Measurements from ENCODE around the gene RNASEH2A. TPM values are rescaled to one million over a fixed set of nuclear protein-coding genes. Genes with fewer than 3 reads are reported as not detected.

The RNASEH2A gene
- 7.6 and 60.4 TPM in 2 replicates for total RNA-seq

GRCh38 chr19:12806242-12807081, at the start of gene RNASEH2A:
Gene RNASEH2A, plus strand, starts transcription at chr19:12806584. Its CDS starts 90 bp downstream, at chr19:12806674.

GRCh38 chr19:12774588-12775555, 31.5 kb upstream of the RNASEH2A start, which contains the start of gene HOOK2:
Gene HOOK2, minus strand, starts transcription at chr19:12775552. Its CDS starts 103 bp downstream, at chr19:12775449.

GRCh38 chr19:12791345-12792050, 14.9 kb upstream of the RNASEH2A start, which contains the start of gene JUNB:
Gene JUNB, plus strand, starts transcription at chr19:12791486. Its CDS starts 286 bp downstream, at chr19:12791772.

GRCh38 chr19:12801466-12802266, 4.7 kb upstream of the RNASEH2A start, which contains the start of the genes PRDX2 and THSD8:
Gene PRDX2, minus strand, starts transcription at chr19:12801800. Its CDS starts 539 bp downstream, at chr19:12801261.
Gene THSD8, plus strand, starts transcription at chr19:12802069. Its CDS starts 3 bp downstream, at chr19:12802072.

GRCh38 chr19:12834566-12834943, 28.2 kb downstream of the RNASEH2A start, which contains the start of gene RTBDN:
Gene RTBDN, minus strand, starts transcription at chr19:12834579. Its CDS starts 4,600 bp downstream, at chr19:12829979.

GRCh38 chr19:12838182-12838885, 31.9 kb downstream of the RNASEH2A start, which contains the start of gene MAST1:
Gene MAST1, plus strand, starts transcription at chr19:12838515. Its CDS starts 58 bp downstream, at chr19:12838573.

Other genes starting within 250 kb of the RNASEH2A start
- 11.7 and 12.1 TPM in 2 replicates for gene ZNF490, start 195.8 kb upstream of the RNASEH2A start, total RNA-seq
- gene ZNF791, start 195.7 kb upstream of the RNASEH2A start, total RNA-seq = 11.1 and 18.6 TPM in 2 replicates
- gene MAN2B1, start 139.8 kb upstream of the RNASEH2A start, total RNA-seq = 34.5 and 56.2 TPM in 2 replicates
- gene WDR83, start 139.8 kb upstream of the RNASEH2A start, total RNA-seq = 10.6 and 14.4 TPM in 2 replicates
- 55.3 and 56.6 TPM in 2 replicates for gene DHPS, start 124.7 kb upstream of the RNASEH2A start, total RNA-seq
- gene GNG14, start 118.6 kb upstream of the RNASEH2A start, total RNA-seq = not detected in 2 replicates
- gene FBXW9, start 110.0 kb upstream of the RNASEH2A start, total RNA-seq = 4.6 and 8.3 TPM in 2 replicates
- gene TNPO2, start 82.7 kb upstream of the RNASEH2A start, total RNA-seq = 37.8 and 50.0 TPM in 2 replicates
- gene TRIR, start 71.9 kb upstream of the RNASEH2A start, total RNA-seq = 124 and 148 TPM in 2 replicates
- gene GET3, start 69.1 kb upstream of the RNASEH2A start, total RNA-seq = 93.5 and 107 TPM in 2 replicates
- 0.15 TPM in 1 of 2 replicates, not detected in the other for gene BEST2, start 54.8 kb upstream of the RNASEH2A start, total RNA-seq
- gene HOOK2, start 31.0 kb upstream of the RNASEH2A start, total RNA-seq = 24.9 and 28.0 TPM in 2 replicates
- gene JUNB, start 15.1 kb upstream of the RNASEH2A start, total RNA-seq = 81.4 and 95.3 TPM in 2 replicates
- 166 and 183 TPM in 2 replicates for gene PRDX2, start 4.8 kb upstream of the RNASEH2A start, total RNA-seq
- gene THSD8, start 4.5 kb upstream of the RNASEH2A start, total RNA-seq = 0.99 TPM in 1 of 2 replicates, not detected in the other
- gene RTBDN, start 28.0 kb downstream of the RNASEH2A start, total RNA-seq = not detected in 2 replicates
- 0.15 and 3.3 TPM in 2 replicates for gene MAST1, start 31.9 kb downstream of the RNASEH2A start, total RNA-seq
- gene DNASE2, start 74.9 kb downstream of the RNASEH2A start, total RNA-seq = 22.8 and 30.9 TPM in 2 replicates
- 0.17 TPM in 1 of 2 replicates, not detected in the other for gene KLF1, start 80.6 kb downstream of the RNASEH2A start, total RNA-seq
- 28.3 and 55.3 TPM in 2 replicates for gene GCDH, start 84.6 kb downstream of the RNASEH2A start, total RNA-seq
- gene SYCE2, start 112.7 kb downstream of the RNASEH2A start, total RNA-seq = 0.15 TPM in 1 of 2 replicates, not detected in the other
- 46.3 and 80.1 TPM in 2 replicates for gene FARSA, start 127.1 kb downstream of the RNASEH2A start, total RNA-seq
- gene CALR, start 132.0 kb downstream of the RNASEH2A start, total RNA-seq = 1,350 and 1,500 TPM in 2 replicates
- gene RAD23A, start 139.3 kb downstream of the RNASEH2A start, total RNA-seq = 64.9 and 86.2 TPM in 2 replicates
- gene GADD45GIP1, start 150.6 kb downstream of the RNASEH2A start, total RNA-seq = 22.7 and 24.0 TPM in 2 replicates
- 0.29 TPM in 1 of 2 replicates, not detected in the other for gene DAND5, start 163.0 kb downstream of the RNASEH2A start, total RNA-seq
- 168 and 204 TPM in 2 replicates for gene NFIX, start 188.9 kb downstream of the RNASEH2A start, total RNA-seq